ENCODE results near the gene PCDH12.
"Not testable (repeated sequence)": the region's sequence is repeated elsewhere in the genome, so short reads cannot be mapped to it uniquely, and the experiment has no call there.

The PCDH12 gene

GRCh38 chr5:141935538-141935937, 22.5 kb downstream of the PCDH12 start:
- no peak for DNase-seq

GRCh38 chr5:141934099-141934844, 23.7 kb downstream of the PCDH12 start:
- DNase-seq = no peak

DNA sequence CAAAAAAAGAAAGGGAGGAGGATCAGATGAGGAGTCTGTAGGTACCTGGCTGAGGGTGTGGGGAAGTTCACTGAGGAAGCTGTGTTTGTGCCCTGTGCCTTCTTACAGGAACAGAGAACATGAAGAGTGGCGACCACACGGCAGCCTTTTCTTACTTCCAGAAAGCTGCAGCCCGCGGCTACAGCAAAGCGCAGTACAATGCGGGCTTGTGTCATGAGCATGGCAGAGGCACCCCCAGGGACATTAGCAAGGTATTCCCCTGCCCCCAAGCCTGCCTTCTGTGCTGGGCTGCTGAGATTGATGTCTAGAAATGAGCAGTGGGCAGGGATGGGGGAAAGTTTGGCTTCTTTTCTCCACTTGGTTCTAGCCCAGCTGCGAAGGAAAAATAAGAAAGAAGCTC, 24.9 kb downstream of the PCDH12 start:
- DNase-seq = no peak

- no peak for DNase-seq
Measured at GRCh38 chr5:141931694-141932093, 26.3 kb downstream of the PCDH12 start.

- DNase-seq = no peak
Measured at GRCh38 chr5:141929398-141930058, 28.5 kb downstream of the PCDH12 start.

GRCh38 chr5:141928051-141928450, 30.0 kb downstream of the PCDH12 start:
- DNase-seq = no peak

GRCh38 chr5:141926434-141926833, 31.6 kb downstream of the PCDH12 start:
- no peak for DNase-seq

DNA sequence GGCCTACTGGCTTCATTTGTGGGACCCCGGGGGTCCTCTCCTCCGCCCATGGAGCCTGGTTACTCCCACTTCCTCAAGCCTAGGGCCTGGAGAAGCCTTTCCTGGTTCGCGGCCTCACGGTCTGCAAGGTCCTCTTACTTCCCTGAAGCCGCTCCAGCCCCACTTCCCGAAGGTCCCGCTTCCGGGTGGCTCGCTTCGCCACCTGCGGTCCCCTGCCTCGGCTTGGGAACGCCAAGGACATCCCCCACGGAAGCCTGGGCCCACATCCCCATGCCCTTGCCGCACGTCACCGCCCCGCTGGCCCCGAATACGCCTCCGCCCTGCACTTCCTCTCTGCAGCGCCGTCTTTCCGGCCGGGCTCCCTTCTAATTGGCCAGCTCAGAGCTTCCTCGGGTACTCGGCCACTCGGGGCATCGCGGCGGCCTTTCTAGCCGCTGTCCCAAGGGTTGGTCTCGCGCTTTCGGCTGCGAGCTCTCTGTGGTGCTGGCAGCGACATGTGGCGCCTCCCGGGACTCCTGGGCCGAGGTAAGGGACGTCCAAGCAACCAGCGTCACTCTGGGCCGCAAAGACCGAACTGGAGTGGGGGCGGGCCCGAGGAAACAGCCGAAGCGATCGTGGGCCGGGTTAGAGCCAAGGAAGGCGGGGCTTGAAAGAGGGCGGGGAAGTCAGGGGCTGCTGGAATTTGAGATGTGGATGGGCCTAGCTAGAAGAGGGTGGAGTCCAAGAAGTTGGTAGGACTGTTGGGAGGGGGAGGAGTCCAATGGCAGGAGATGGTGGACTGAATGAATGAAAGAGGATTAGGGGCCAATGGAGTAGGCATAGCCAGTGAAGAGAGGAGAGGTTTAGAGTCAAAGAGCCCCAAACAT, 34.3 kb downstream of the PCDH12 start, which contains the start of gene DELE1:
Gene DELE1, plus strand, starts transcription at position 424 of the 866 bp plus-strand sequence. Its CDS starts 71 bp downstream, at position 495.
- DNase-seq = peak; percentile 86

- not testable (repeated sequence) for DNase-seq
Measured at GRCh38 chr5:141922827-141923447, 35.1 kb downstream of the PCDH12 start.

- no peak for DNase-seq
Measured at GRCh38 chr5:141920771-141921170, 37.2 kb downstream of the PCDH12 start.

DNA sequence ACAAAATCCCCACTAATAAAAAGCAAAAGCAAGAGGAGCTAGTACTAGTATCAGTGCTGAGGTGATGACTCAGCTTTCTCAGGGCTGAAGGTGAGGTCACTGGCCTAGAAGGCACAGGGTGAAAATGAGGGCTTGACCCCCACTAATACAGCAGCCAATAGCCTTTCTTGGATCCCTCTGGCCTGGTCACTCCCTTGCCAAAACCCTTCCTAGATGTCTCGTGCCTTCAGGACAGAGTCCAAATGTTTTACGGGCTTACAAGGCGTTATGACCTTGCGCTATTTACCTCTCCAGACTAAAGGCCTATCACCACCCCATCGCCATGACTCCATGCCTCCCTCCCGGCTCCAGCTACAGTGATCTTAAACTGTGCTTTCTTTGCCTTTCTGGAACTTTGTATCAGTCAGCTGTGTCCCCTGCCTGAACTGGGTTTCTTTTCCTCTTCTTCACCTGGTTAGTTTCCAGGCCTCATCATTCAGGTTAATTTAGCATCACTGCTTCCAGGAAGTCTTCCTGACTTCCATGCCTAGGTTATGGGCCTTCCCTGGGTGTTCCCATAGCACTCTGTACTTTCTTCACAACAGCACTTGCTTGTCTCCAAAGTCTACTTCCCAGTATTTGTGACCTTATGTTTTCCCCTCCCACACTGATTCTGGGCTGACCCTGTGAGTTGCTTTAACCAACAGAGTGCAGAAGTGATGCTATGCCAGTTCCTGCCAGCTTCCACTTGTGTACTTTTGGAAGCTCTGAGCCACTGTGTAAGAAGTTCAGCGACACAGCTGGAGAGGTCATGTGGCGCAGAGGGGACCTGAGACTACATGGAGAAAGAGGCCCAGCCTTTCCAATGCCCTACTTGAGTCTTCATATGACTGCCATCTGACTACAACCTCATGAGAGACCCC, 38.5 kb downstream of the PCDH12 start:
- DNase-seq = no peak

DNA sequence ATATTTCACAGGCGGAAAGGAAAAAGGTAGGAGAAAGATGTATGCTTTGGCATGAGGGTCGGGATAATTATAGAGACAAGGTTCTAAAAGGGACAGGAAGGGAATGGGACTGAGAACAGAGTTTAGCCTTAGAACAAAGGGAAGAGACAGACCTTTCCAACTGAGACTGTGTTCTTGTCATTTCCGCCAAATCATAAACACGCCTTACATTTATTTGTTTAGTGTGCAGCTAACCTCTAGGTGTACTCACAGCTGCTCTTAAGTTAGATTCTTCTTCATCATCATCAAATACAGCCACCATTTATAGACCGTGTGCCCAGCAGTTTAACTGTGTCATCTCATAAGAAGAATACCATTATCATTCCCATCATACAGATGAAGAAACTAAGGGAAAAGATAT, 40.2 kb downstream of the PCDH12 start:
- no peak for DNase-seq

- no peak for DNase-seq
Measured at GRCh38 chr5:141916522-141916921, 41.5 kb downstream of the PCDH12 start.

DNA sequence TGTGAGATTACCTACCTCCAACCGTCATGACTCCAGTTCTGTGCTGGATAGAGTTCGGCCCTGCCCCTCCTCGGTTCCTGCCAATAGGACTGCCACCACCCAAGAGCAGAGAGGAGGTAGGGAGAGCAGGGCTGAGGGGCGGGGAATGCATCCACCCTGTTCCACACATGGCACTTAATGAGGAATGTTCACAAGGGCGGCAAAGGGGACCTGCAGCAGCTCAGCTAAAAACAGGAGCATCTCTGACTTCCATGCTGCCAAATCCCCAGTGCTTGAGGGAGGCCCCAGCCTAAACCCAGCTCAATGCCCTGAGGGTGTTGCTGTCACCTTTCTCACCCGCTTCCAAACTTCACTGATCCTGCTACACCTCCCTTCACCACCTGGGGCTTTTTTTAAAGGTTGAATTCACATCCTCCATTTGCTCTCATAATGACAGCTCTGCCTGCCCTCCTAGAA, 42.1 kb downstream of the PCDH12 start:
- DNase-seq = no peak

GRCh38 chr5:141914797-141915196, 43.2 kb downstream of the PCDH12 start:
- no peak for DNase-seq

DNA sequence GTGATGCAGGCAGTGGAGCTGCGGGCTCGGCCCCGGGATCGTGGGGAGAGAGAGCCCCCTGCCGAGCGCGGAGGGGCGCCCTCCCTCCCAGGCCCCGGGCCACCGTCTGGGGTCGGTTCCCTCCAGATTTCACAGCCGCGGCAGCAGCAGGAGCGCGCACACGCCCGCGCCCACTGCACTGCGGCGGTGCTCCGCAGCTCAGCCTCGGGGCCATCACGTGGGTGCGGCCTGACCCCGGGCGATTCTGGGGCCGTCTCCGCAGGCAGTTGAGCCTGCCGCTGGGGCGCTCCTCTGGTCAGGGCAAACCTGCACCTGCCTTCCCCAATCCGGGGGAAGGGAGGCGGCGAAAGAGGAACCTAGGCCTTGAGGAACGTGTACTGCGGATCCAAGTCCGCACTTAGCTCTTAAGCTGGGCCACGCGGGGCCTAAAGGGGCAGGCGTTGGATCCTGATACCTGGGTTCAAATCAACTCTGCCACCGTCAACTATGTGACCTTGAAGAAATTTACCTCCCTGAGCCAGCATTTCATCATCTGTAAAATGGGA, 43.7 kb downstream of the PCDH12 start:
- DNase-seq = no peak

- DNase-seq = no peak
Measured at GRCh38 chr5:141913560-141914198, 44.3 kb downstream of the PCDH12 start.

DNA sequence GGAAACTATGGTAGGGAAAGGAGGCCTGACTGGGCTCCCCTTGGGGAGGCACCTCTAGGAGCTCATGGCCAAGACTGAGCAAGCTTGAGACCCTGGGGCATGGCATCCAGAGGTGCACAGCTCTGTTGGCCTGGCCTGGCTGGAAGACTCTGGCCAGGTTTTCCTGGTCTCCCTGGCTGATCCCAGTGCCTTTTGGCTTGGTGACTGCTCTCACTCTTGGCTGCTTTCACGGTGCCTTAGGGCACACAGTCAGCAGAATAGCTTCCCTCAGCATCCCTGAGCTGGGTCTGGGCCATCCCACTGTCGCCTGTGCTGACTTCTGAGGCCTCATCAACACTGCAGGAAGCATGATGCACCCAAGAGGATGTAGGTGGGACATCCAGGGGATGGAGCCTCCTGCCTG, 47.7 kb downstream of the PCDH12 start:
- DNase-seq = no peak

- DNase-seq = no peak
Measured at GRCh38 chr5:141909212-141909611, 48.8 kb downstream of the PCDH12 start.

GRCh38 chr5:141908796-141909195, 49.2 kb downstream of the PCDH12 start:
- no peak for DNase-seq

GRCh38 chr5:141906972-141907371, 51.0 kb downstream of the PCDH12 start:
- no peak for DNase-seq
